Measurements from ENCODE around the gene CCDC88B.

DNA sequence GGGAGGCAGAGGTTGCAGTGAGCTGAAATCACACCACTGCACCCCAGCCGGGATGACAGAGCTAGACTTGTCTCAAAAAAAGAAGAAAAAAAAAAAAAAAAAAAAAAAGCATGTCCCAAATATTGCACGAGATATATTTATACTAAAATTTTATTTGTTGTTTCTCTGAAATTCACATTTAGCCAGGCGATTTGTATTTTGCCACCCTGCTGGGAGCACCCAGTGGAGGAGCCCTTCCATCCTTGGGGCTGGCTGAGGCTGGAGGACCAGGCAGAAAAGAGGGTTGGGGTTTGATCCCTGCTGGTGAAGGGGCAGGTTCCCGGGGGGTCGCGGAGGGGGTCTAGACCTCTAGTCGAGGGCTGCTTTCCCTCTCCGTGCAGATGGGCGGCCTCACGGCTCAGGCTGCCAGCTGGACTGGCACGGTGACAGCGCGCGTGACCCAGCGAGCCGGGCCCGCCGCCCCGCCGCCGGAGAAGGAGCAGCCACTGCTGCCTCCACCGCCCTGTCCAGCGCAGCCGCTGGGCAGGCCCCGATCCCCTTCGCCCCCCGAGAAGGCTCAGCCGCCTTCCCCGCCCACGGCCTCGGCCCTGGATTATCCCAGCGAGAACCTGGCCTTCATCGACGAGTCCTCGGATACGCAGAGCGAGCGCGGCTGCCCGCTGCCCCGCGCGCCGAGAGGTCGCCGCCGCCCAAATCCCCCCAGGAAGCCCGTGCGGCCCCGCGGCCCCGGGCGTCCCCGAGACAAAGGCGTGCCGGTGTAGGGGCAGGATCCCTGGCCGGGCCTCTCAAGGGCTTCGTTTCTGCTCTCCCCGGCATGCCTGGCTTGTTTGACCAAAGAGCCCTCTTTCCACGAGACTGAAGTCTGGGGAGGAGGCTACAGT lies 40.8 kb upstream of the CCDC88B start:
- TF ChIP-seq, protein P1, sequence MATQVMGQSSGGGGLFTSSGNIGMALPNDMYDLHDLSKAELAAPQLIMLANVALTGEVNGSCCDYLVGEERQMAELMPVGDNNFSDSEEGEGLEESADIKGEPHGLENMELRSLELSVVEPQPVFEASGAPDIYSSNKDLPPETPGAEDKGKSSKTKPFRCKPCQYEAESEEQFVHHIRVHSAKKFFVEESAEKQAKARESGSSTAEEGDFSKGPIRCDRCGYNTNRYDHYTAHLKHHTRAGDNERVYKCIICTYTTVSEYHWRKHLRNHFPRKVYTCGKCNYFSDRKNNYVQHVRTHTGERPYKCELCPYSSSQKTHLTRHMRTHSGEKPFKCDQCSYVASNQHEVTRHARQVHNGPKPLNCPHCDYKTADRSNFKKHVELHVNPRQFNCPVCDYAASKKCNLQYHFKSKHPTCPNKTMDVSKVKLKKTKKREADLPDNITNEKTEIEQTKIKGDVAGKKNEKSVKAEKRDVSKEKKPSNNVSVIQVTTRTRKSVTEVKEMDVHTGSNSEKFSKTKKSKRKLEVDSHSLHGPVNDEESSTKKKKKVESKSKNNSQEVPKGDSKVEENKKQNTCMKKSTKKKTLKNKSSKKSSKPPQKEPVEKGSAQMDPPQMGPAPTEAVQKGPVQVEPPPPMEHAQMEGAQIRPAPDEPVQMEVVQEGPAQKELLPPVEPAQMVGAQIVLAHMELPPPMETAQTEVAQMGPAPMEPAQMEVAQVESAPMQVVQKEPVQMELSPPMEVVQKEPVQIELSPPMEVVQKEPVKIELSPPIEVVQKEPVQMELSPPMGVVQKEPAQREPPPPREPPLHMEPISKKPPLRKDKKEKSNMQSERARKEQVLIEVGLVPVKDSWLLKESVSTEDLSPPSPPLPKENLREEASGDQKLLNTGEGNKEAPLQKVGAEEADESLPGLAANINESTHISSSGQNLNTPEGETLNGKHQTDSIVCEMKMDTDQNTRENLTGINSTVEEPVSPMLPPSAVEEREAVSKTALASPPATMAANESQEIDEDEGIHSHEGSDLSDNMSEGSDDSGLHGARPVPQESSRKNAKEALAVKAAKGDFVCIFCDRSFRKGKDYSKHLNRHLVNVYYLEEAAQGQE (IDR thresholded peaks at IDR 0.05; ENCODE audit: insufficient read depth in 1 of 2, low read depth in 2 of 2, low read length in 1 of 2), result no peak
- TF ChIP-seq, protein P2, sequence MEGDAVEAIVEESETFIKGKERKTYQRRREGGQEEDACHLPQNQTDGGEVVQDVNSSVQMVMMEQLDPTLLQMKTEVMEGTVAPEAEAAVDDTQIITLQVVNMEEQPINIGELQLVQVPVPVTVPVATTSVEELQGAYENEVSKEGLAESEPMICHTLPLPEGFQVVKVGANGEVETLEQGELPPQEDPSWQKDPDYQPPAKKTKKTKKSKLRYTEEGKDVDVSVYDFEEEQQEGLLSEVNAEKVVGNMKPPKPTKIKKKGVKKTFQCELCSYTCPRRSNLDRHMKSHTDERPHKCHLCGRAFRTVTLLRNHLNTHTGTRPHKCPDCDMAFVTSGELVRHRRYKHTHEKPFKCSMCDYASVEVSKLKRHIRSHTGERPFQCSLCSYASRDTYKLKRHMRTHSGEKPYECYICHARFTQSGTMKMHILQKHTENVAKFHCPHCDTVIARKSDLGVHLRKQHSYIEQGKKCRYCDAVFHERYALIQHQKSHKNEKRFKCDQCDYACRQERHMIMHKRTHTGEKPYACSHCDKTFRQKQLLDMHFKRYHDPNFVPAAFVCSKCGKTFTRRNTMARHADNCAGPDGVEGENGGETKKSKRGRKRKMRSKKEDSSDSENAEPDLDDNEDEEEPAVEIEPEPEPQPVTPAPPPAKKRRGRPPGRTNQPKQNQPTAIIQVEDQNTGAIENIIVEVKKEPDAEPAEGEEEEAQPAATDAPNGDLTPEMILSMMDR (IDR thresholded peaks at IDR 0.05), result no peak
- no peak for TF ChIP-seq POLR2AphosphoS5 (IDR thresholded peaks at IDR 0.05; ENCODE audit: low read depth, low read length)

Measured in Panc1 (cell line).